K562 (cell line): ENCODE measurements around the gene MBD4. TPM values are rescaled to one million over a fixed set of nuclear protein-coding genes. Genes with fewer than 3 reads are reported as not detected.

Experiments used
- ATF7 ChIP-seq: fragments of 450-650 bp; IDR thresholded peaks from 2 replicates; pipeline ENCODE4 v1.7.1; 2014; ENCODE audit warnings: mild to moderate bottlenecking, moderate library complexity
- BMI1 ChIP-seq: fragments of 150-350 bp; IDR thresholded peaks from 2 replicates; pipeline ENCODE4 v1.6.1; 2014; ENCODE audit warnings: low read length
- CAMTA2 ChIP-seq: fragments of 250-450 bp; sonication (Bioruptor Pico); conservative IDR thresholded peaks from 2 replicates; pipeline ENCODE4 v1.5.1; 2022
- CREB3L1 ChIP-seq: fragments of 450-650 bp; IDR thresholded peaks from 2 replicates; pipeline ENCODE4 v1.6.1; 2014; ENCODE audit warnings: low read depth, mild to moderate bottlenecking, moderate library complexity, borderline replicate concordance
- E2F4 ChIP-seq: sonication (generic); formaldehyde crosslinking; IDR thresholded peaks from 2 replicates; pipeline ENCODE4 v1.8.0; 2022; ENCODE audit warnings: mild to moderate bottlenecking, low read depth, missing genetic modification reagents
- ETV1 ChIP-seq: fragments of 450-650 bp; conservative IDR thresholded peaks from 2 replicates; pipeline ENCODE4 v1.6.1; 2016; ENCODE audit warnings: missing genetic modification characterization, control low read depth, low read depth, missing compliant biosample characterization
- GABPB2 ChIP-seq: fragments of 250-450 bp; sonication (Bioruptor Pico); conservative IDR thresholded peaks from 2 replicates; pipeline ENCODE4 v1.5.1; 2021; ENCODE audit warnings: mild to moderate bottlenecking
- KAT8 ChIP-seq: fragments of 450-650 bp; IDR thresholded peaks from 2 replicates; pipeline ENCODE4 v1.6.1; 2016; ENCODE audit warnings: low read depth, mild to moderate bottlenecking
- KDM4B ChIP-seq, 2 experiments: fragments of 450-650 bp in 1 of 2; sonication (generic) in 1 of 2; IDR thresholded peaks; 2 replicates each; pipeline ENCODE4 v1.6.1; 2016 to 2017; ENCODE audit warnings: borderline replicate concordance in 2 of 2, antibody characterized with exemption in 1 of 2, low read depth in 1 of 2, mild to moderate bottlenecking in 1 of 2
- MEF2D ChIP-seq: conservative IDR thresholded peaks from 2 replicates; pipeline ENCODE4 v1.6.1; 2016; ENCODE audit warnings: low read depth, missing genetic modification characterization, missing compliant biosample characterization
- PHF21A ChIP-seq: fragments of 450-650 bp; IDR thresholded peaks from 2 replicates; pipeline ENCODE4 v1.6.1; 2017; ENCODE audit warnings: low read depth, borderline replicate concordance
- POLR3G ChIP-seq: IDR thresholded peaks from 2 replicates; pipeline ENCODE4 v1.6.1; 2011; ENCODE audit not compliant: insufficient read length, insufficient replicate concordance; ENCODE audit errors: extremely low read depth
- SAP30 ChIP-seq: fragments of 200-600 bp; sonication (generic); IDR thresholded peaks from 2 replicates; pipeline ENCODE4 v1.6.1; 2012; ENCODE audit warnings: borderline replicate concordance, low read depth, mild to moderate bottlenecking, moderate library complexity, low read length, control low read depth, inconsistent platforms; ENCODE audit not compliant: insufficient read depth, poor library complexity, severe bottlenecking
- SP2 ChIP-seq: IDR thresholded peaks from 2 replicates; pipeline ENCODE4 v1.6.1; 2011; ENCODE audit warnings: mild to moderate bottlenecking, low read depth, low read length, moderate library complexity; ENCODE audit not compliant: poor library complexity, severe bottlenecking; ENCODE audit errors: extremely low read depth
- SRSF9 ChIP-seq: fragments of 200-400 bp; formaldehyde crosslinking; IDR thresholded peaks from 2 replicates; pipeline ENCODE4 v1.6.1; 2017; ENCODE audit warnings: low read depth, low read length, borderline replicate concordance
- STAG1 ChIP-seq: sonication (generic); formaldehyde crosslinking; IDR thresholded peaks from 2 replicates; pipeline ENCODE4 v1.5.0; 2020; ENCODE audit warnings: missing genetic modification reagents, borderline replicate concordance
- STAT5A ChIP-seq: IDR thresholded peaks from 2 replicates; pipeline ENCODE4 v1.6.1; 2012; ENCODE audit warnings: low read length, inconsistent platforms, borderline replicate concordance
- TCF3 ChIP-seq: sonication (generic); formaldehyde crosslinking; IDR thresholded peaks from 2 replicates; pipeline ENCODE4 v1.4.0; 2020; ENCODE audit warnings: mild to moderate bottlenecking, missing genetic modification reagents
- ZBTB2 ChIP-seq: fragments of 450-650 bp; IDR thresholded peaks from 2 replicates; pipeline ENCODE4 v1.6.1; 2016; ENCODE audit warnings: antibody characterized with exemption
- ZNF133 ChIP-seq: fragments of 250-450 bp; sonication (Bioruptor Pico); IDR thresholded peaks from 2 replicates; pipeline ENCODE4 v1.4.0; 2020; ENCODE audit warnings: mild to moderate bottlenecking
- ZNF24 ChIP-seq: fragments of 450-650 bp; IDR thresholded peaks from 2 replicates; pipeline ENCODE4 v1.6.1; 2016
- ZNF395 ChIP-seq: fragments of 200-800 bp; sonication (Bioruptor generic); IDR thresholded peaks from 2 replicates; pipeline ENCODE4 v1.6.1; 2017; ENCODE audit warnings: missing genetic modification characterization, missing compliant biosample characterization
- ZNF561 ChIP-seq: fragments of 450-650 bp; formaldehyde crosslinking; conservative IDR thresholded peaks from 2 replicates; pipeline ENCODE4 v1.4.0; 2020; ENCODE audit warnings: mild to moderate bottlenecking, moderate library complexity
- ZNF583 ChIP-seq: fragments of 250-450 bp; sonication (Bioruptor Pico); IDR thresholded peaks from 2 replicates; pipeline ENCODE4 v1.4.0; 2020
- polyA plus RNA-seq, 8 experiments: library from polyadenylated mRNA; depleted of rRNA in 4 of 8; stranded (reverse) in 5 of 8; unstranded in 3 of 8; fragments of >200 nt; fragmentation: Nextera tagmentation in 2 of 8; fragmentation: Illumina TruSeq in 1 of 8; extraction: Ambion mirVana in 2 of 8; extraction: Trizol in 1 of 8; gene quantifications; 2 replicates each; pipeline versions ENCODE4 v1.2.1 to v1.2.3, GENCODE V29; 2011 to 2014; ENCODE audit warnings: inconsistent platforms in 1 of 8, missing spikeins in 1 of 8
- total RNA-seq, 7 experiments: library from RNA; depleted of rRNA in 6 of 7; stranded (reverse); fragments of >200 nt in 6 of 7; fragmentation: Illumina TruSeq in 2 of 7; extraction: Trizol in 2 of 7; gene quantifications; 2 replicates each; pipeline versions ENCODE4 v1.2.1 to v1.2.3, GENCODE V29; 2011 to 2021; ENCODE audit warnings: low replicate concordance in 1 of 7

Gene MBD4
- total and polyA plus RNA-seq, 9 of the 15 experiments (the other 6 are each of a cell fraction or from before 2014, with no cell fraction given), result 13.3 to 63.9 (median 39.0) TPM

- TF ChIP-seq ZNF395 (CRISPR knock-in tag) (no peak), ZNF24 (no peak), KDM4B (IDR thresholded peaks at IDR 0.05; ENCODE audit: borderline replicate concordance in 2 of 2, low read depth in 1 of 2) (no peak; a peak in 1 of 4 replicates), SAP30 (peak; percentile 14), POLR3G (no peak), CREB3L1 (no peak), BMI1 (no peak), STAG1 (CRISPR knock-in tag) (no peak), ETV1 (tag) (peak; percentile 95), GABPB2 (CRISPR knock-in tag) (no peak), ZBTB2 (0 out of 2 replicates have a peak, but pooled peaks have one; percentile 11), KAT8 (0 out of 2 replicates have a peak, but pooled peaks have one; percentile 32), PHF21A (peak; percentile 98), ZNF133 (CRISPR knock-in tag) (no peak), SP2 (no peak), ZNF561 (CRISPR knock-in tag) (no peak), TCF3 (no peak), E2F4 (CRISPR knock-in tag) (no peak), SRSF9 (no peak), ATF7 (peak; percentile 86), STAT5A (no peak; the same call in 1 of the 2 replicates), ZNF583 (CRISPR knock-in tag) (no peak), MEF2D (no peak), CAMTA2 (no peak)
Observed at GRCh38 chr3:129399145-129399894, 40.4 kb downstream of the MBD4 start (continued).
